Adrenal gland (tissue), 12 donors: Measurements from ENCODE around the gene EPC2. TPM values are rescaled to one million over a fixed set of nuclear protein-coding genes. Genes with fewer than 3 reads are reported as not detected.
"Not testable (repeated sequence)": the region's sequence is repeated elsewhere in the genome, so short reads cannot be mapped to it uniquely, and the experiment has no call there.

Experiments used
- DNase-seq, 7 donors: peaks; one replicate each; pipeline ENCODE4 v3.0.0-alpha.2; 2019 to 2020
- H3K27ac ChIP-seq, 5 donors: fragments of 200-600 bp; sonication (generic) in 4 of 5; 1 replicate in 3 of 5; 2 replicates in 2 of 5; pipeline versions ENCODE4 v1.5.1 to v1.8.0; 2016 to 2020; ENCODE audit warnings: mild to moderate bottlenecking in 1 of 5
- H3K27me3 ChIP-seq: fragments of 200-600 bp; 2 replicates; pipeline ENCODE4 v1.8.0; 2021
- H3K36me3 ChIP-seq, 2 donors: fragments of 200-600 bp; replicated peaks in 1 of 2; 1 replicate in 1 of 2; 2 replicates in 1 of 2; pipeline versions ENCODE4 v1.5.1 to v1.8.0; 2018 to 2022
- H3K4me1 ChIP-seq, 2 donors: fragments of 200-600 bp; replicated peaks in 1 of 2; 1 replicate in 1 of 2; 2 replicates in 1 of 2; pipeline versions ENCODE4 v1.5.1 to v1.8.0; 2018 to 2021
- H3K4me3 ChIP-seq, 4 donors: fragments of 200-600 bp; sonication (generic) in 3 of 4; one replicate each; pipeline ENCODE4 v1.5.1; 2016 to 2018
- H3K9me3 ChIP-seq, 3 donors: fragments of 200-600 bp; sonication (generic) in 1 of 3; replicated peaks in 1 of 3; 1 replicate in 2 of 3; 2 replicates in 1 of 3; pipeline versions ENCODE4 v1.5.1 to v1.8.0; 2016 to 2021
- POLR2A ChIP-seq, 2 donors: fragments of 450-650 bp; IDR thresholded peaks; one replicate each; pipeline ENCODE4 v1.6.1; 2017; ENCODE audit warnings: antibody characterized with exemption in 2 of 2, mild to moderate bottlenecking in 2 of 2, moderate library complexity in 1 of 2
- WGBS, 4 donors: extraction: QIAGEN DNeasy Blood & Tissue Kit in 2 of 4; methylation state at CpG; one replicate each; pipeline versions ENCODE4 v1.1.5 to v1.1.7; 2013 to 2017; 5-methylcytosine and 5-hydroxymethylcytosine counted together
- intact Hi-C, 2 donors: fragments of 100-400 bp; cut with DNase I; formaldehyde crosslinking; loops; one replicate each; pipeline versions ENCODE4 v1.14.1 to v1.15.0; 2022 to 2023
- polyA plus RNA-seq, 3 donors: library from polyadenylated mRNA; stranded (reverse); fragments of 200-250 nt in 2 of 3; fragments of 350-450 nt in 1 of 3; fragmentation: Illumina TruSeq in 1 of 3; extraction: RNeasy Lipid Tissue Mini Kit (QIAGEN cat#74804) in 1 of 3; gene quantifications; one replicate each; pipeline ENCODE4 v1.2.3, GENCODE V29; 2013 to 2014
- total RNA-seq, 9 donors: library from RNA; depleted of rRNA in 4 of 9; stranded (reverse); fragments of >200 nt in 4 of 9; fragments of 120-200 nt in 1 of 9; fragmentation: NEBNext Ultra II Directional in 1 of 9; extraction: Animal tissue kit (Norgen Biotek cat#: 25700) in 1 of 9; gene quantifications; one replicate each; pipeline versions ENCODE4 v1.1.0 to v1.2.4, GENCODE V29; 2013 to 2023
- TF ChIP-seq, protein P1 (sequence below), 6 experiments: fragments of 450-650 bp in 4 of 6; fragments of 200-600 bp in 2 of 6; sonication (generic) in 1 of 6; IDR thresholded peaks; 1 replicate in 5 of 6; 2 replicates in 1 of 6; pipeline versions ENCODE4 v1.5.1 to v1.8.0; 2016 to 2021; ENCODE audit warnings: antibody characterized with exemption in 6 of 6, mild to moderate bottlenecking in 2 of 6, moderate library complexity in 1 of 6
- donor health status: healthy with polysubstance abuse.
- donor health status: Bipolar disorder and iron deficiency.
- donor health status: DM: yes; HTN: yes; CAD: no.
- donor health status: DM: no; HTN: no; CAD: no.
- donor health status: DM: no; HTN: no; CAD: no.
- donor health status: DM: yes; HTN: yes; CAD: no.

EPC2 gene
- total and polyA plus RNA-seq, 12 donors = 8.0 to 57.4 (median 27.8) TPM

DNA sequence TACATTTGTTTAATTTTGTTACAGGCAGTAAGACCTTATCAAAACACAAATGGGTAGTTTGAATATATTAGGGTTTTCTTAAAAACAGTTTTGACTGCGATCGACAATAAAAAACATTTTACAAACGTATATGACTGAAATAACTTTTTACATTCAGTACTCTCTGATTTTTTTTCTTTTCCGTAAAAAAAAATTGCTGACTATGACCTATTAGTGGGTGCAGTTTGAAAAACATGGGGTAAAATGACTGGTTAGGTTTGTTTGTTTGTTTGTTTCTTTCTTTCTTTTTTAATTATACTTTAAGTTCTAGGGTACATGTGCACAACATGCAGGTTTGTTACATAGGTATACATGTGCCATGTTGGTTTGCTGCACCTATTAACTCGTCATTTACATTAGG is 36.9 kb downstream of the EPC2 start:
- TF ChIP-seq POLR2A (IDR thresholded peaks at IDR 0.05) = no peak
- TF ChIP-seq, protein P1, sequence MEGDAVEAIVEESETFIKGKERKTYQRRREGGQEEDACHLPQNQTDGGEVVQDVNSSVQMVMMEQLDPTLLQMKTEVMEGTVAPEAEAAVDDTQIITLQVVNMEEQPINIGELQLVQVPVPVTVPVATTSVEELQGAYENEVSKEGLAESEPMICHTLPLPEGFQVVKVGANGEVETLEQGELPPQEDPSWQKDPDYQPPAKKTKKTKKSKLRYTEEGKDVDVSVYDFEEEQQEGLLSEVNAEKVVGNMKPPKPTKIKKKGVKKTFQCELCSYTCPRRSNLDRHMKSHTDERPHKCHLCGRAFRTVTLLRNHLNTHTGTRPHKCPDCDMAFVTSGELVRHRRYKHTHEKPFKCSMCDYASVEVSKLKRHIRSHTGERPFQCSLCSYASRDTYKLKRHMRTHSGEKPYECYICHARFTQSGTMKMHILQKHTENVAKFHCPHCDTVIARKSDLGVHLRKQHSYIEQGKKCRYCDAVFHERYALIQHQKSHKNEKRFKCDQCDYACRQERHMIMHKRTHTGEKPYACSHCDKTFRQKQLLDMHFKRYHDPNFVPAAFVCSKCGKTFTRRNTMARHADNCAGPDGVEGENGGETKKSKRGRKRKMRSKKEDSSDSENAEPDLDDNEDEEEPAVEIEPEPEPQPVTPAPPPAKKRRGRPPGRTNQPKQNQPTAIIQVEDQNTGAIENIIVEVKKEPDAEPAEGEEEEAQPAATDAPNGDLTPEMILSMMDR (IDR thresholded peaks at IDR 0.05) = no peak
- no peak overlapping the region for H3K4me3 ChIP-seq
- 81 to 96% (median 89%) methylated on average over 5 of the region's 5 CpGs for WGBS, 4 donors
- H3K36me3 ChIP-seq = no peaks in the 10 kb centered on the region
- H3K27ac ChIP-seq = no peak overlapping the region
- H3K9me3 ChIP-seq = no peaks in the 10 kb centered on the region
- intact Hi-C loops = no loop called here
- H3K27me3 ChIP-seq = no peaks in the 10 kb centered on the region
- DNase-seq = no peak
- H3K4me1 ChIP-seq = peaks cover 4 to 30% of the 10 kb centered on the region in 2 donors

DNA sequence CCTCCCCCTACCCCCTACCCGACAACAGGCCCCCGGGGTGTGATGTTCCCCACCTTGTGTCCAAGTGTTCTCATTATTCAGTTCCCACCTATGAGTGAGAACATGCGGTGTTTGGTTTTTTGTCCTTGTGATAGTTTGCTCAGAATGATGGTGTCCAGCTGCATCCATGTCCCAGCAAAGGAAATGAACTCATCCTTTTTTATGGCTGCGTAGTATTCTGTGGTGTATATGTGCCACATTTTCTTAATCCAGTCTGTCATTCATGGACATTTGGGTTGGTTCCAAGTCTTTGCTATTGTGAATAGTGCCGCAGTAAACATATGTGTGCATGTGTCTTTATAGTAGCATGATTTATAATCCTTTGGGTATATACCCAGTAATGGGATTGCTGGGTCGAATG is 37.3 kb downstream of the EPC2 start:
- H3K27ac ChIP-seq, H3K4me3 ChIP-seq, H3K36me3 ChIP-seq, H3K27me3 ChIP-seq, H3K9me3 ChIP-seq, DNase-seq, intact Hi-C loops: not testable (repeated sequence)
- 85 to 97% (median 96%) methylated on average over 5 to 6 of the region's 6 CpGs for WGBS, 4 donors
- peaks cover 3 to 28% of the 10 kb centered on the region in 2 donors for H3K4me1 ChIP-seq

DNA sequence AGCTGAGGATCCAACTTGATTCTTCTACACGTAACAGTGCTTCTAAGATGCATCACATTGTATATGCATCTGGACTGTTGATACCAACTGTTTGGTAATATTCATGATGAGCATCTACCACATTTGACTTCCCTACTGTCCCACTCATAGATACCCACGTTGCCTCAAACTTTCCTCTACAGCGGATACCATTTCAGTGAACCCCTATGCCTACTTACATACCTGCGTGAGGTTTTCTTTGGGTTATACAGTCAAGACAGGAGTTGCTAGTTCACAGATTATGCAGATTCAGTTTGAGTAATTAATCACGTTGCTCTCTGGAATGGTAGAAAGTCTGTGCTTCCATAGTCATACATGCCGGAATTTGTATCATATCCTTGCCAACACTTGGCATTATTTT is 40.0 kb downstream of the EPC2 start:
- 81 to 86% (median 83%) methylated on average over 6 of the region's 6 CpGs for WGBS, 4 donors

DNA sequence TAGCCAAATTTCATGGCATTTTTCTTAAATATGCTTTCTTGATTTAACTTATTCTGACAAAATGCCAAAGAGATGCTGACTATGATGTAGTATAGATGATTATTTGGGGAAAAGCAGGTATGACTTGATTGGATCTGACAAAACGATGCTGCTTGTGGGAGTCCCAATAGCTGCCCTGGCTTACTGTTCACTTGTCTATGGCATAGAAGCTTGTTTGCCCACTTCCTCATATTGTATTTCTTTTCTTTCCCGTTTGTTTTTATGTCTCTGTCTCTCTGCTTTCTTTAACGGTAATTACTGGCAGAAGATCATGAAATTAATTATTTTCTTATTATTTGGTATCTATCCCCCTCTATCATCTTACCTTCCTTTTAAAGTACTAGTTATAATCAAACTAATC is 43.0 kb downstream of the EPC2 start:
- Histone ChIP-seq H3K27me3 (no peaks in the 10 kb centered on the region), H3K4me3 (no peak overlapping the region), H3K36me3 (peaks cover 0 to 12% of the 10 kb centered on the region in 2 donors), H3K9me3 (no peaks in the 10 kb centered on the region), H3K4me1 (peaks cover 0 to 21% of the 10 kb centered on the region in 2 donors), H3K27ac (no peak overlapping the region)
- DNase-seq = no peak
- intact Hi-C loops = no loop called here
- no peak for TF ChIP-seq POLR2A (IDR thresholded peaks at IDR 0.05)
- TF ChIP-seq, protein P1 (IDR thresholded peaks at IDR 0.05) = no peak
- WGBS, 4 donors = 83 to 89% (median 85%) methylated on average over 3 of the region's 3 CpGs

More for the DNA sequence above, 40.0 kb downstream of the EPC2 start:
- Histone ChIP-seq H3K4me3 (no peak overlapping the region), H3K27me3 (no peaks in the 10 kb centered on the region), H3K9me3 (no peaks in the 10 kb centered on the region), H3K27ac (no peak overlapping the region), H3K36me3 (no peaks in the 10 kb centered on the region), H3K4me1 (peaks cover 3 to 27% of the 10 kb centered on the region in 2 donors)
- intact Hi-C loops = no loop called here
- TF ChIP-seq POLR2A (IDR thresholded peaks at IDR 0.05) = no peak
- TF ChIP-seq, protein P1 (IDR thresholded peaks at IDR 0.05) = no peak
- DNase-seq = no peak

DNA sequence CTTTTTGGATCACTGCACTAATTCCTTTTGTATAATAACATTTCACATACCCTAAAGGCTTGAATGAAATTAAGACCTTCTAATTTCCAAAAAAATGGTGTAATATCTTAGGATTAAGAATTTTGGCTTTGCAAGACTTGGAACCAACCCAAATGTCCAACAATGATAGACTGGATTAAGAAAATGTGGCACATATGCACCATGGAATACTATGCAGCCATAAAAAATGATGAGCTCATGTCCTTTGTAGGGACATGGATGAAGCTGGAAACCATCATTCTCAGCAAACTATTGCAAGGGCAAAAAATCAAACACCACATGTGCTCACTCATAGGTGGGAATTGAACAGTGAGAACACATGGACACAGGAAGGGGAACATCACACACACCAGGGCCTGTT is 43.5 kb downstream of the EPC2 start:
- H3K9me3 ChIP-seq, H3K27me3 ChIP-seq, DNase-seq, H3K27ac ChIP-seq, H3K4me3 ChIP-seq, intact Hi-C loops: not testable (repeated sequence)
- Histone ChIP-seq H3K4me1 (peaks cover 0 to 21% of the 10 kb centered on the region in 2 donors), H3K36me3 (peaks cover 0 to 12% of the 10 kb centered on the region in 2 donors)
